KBM-7 (cell line): ENCODE measurements around the gene KCNQ1.
A peak's percentile ranks its signal among the peaks of the same experiment; 100 is the strongest.

Source experiments
- DNase-seq: peaks from one replicate; pipeline ENCODE4 v3.0.0-alpha.2; 2015
- in situ Hi-C: fragments of 300-500 bp; cut with MboI; formaldehyde crosslinking; loops from 2 replicates; pipeline ENCODE4 v1.14.3; 2020; ENCODE audit warnings: low sequenced_read_pairs, low pct_unique_long_range_greater_than_20kb, mixed read lengths

Gene KCNQ1

DNA sequence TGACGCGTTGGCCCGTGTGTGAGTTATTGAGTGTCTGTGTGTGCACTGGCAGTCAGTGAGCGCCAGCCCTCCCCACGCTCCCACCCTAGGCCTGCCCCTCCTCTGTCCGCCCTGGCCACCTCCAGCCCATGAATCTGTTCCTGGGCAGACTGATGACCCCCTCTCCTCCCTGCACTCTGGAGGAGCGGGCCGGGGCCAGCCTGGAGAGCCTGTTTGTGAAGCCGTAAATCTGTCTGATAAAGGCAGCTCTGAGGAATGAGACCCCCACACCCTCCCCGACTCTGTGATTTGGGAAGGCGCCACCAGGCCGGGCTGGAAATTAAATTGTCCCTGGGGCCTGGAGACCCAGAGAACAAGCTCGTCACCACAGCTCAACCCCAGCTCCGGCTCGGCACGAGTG is 35.7 kb upstream of the KCNQ1 start:
- no peak for DNase-seq
- in situ Hi-C loops = no loop called here

DNA sequence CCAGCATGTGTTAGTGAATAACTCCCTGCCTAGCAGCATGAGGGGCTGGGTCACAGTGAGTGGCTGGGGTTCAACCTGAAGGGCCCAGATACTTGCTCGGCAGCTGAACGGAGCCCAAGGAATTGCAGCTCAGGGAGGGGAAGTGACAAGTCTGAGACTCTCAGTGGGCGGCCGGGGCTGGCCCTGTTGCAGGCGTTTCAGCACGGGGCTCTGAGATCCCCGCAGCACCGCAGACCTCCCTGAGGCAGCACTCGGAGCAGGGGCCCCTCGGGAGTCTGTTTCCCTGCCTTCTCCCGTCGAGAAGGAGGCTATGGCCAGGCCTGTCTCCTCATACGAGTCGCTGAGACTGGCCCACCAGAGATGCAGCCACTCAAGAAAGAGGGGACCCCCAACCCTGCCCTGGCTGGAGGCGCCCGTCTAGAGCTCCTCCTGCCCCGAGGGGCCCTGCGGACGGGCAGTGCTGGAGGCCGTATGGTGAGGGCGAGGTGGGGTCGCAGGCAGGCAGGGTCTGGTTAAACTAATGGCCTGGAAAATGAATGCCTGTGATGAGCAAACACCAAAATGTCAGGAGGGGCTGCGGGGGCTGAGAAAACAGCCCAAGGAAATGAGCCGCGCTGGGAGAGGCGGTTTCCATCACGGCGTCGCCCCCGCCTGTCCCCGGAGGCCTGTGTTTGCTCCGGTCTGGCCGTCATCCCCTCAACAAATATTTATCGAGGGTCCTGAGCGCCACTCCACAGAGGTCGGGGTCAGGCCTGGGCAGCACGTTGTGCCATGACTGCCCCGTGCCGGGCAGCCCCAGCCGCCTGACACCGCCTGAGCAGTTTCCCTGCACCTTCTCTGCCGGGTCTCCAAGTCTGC is 35.0 kb upstream of the KCNQ1 start:
- no peak for DNase-seq
- in situ Hi-C loops = loop anchor here (10.0 kb wide), 1 partner anchor 215 kb away; no protein-coding TSS in a partner anchor

DNA sequence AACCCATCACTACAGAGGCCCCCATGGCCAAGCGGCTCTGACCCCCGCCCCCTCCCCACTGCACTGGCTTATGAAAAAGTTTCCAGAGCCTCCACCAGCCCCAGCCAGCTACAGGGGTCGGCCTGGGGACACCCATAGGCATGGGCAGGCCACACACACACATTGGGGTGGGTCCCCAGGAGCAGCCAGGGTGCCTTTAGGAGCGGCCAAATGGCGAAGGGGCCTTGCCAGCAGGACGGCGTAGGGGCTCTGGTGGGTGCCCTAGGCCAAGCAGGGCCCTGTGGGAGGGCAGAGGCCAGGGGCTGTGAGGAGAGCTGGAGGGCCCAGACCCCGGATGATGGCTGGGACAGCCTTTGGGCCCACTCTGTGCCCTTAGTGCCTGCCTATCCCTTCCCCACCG is 34.2 kb upstream of the KCNQ1 start:
- no peak for DNase-seq
- in situ Hi-C loops = loop anchor here (10.0 kb wide), 1 partner anchor 216 kb away; no protein-coding TSS in a partner anchor

GRCh38 chr11:2411446-2412305 is 33.1 kb upstream of the KCNQ1 start:
- DNase-seq = no peak
- in situ Hi-C loops = loop anchor here (10.0 kb wide), 1 partner anchor 217 kb away; no protein-coding TSS in a partner anchor

- in situ Hi-C loops = loop anchor here (10.0 kb wide), 1 partner anchor 218 kb away; no protein-coding TSS in a partner anchor
- DNase-seq = no peak
Observed at GRCh38 chr11:2412323-2412722, 32.5 kb upstream of the KCNQ1 start.

DNA sequence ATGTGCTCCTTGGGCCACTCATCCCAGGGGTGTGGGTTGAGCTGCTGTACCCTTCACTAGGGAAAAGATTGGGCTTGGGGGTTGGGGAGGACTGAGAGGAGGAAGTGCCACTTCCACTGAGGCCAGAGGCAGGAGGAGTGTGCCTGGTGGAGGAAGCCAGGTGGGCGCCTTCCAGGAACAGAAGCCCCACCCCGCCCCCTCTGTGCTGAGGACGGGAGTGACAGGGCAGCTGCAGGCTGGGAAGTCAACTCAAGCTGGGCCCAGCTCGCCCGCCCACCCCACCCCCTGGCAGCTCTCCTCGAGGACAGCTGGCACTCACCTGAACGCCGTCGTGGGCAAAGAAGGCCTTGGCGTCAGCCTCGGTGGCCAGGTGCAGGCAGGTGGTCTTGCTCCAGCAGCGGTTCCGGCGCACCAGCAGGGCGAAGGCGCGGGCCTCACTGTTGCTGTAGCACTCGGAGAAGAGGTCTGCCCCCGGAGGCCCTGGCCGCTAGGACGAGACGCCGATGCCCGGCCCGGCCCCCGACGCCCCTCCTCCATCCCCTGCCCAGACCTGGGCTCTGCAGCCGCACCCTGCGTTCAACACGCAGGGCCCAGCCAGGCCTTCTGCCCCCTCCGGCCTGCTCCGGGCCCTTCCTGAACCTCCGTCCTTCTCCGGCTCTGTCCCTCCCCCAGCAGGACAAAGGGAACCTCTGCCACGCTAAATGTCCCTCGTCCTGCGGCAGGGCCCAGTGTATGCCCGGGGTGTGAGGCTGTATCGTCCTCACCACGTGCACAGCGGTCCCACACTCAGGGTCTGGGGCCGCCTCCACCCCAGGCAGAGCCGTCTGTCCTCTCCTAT is 30.8 kb upstream of the KCNQ1 start:
- in situ Hi-C loops = loop anchor here (10.0 kb wide), 1 partner anchor 219 kb away; no protein-coding TSS in a partner anchor
- DNase-seq = no peak

GRCh38 chr11:2414616-2415015 is 30.2 kb upstream of the KCNQ1 start:
- in situ Hi-C loops = loop anchor here (10.0 kb wide), 1 partner anchor 220 kb away; no protein-coding TSS in a partner anchor
- DNase-seq = no peak

- no peak for DNase-seq
- in situ Hi-C loops = loop anchor here (10.0 kb wide), 1 partner anchor 220 kb away; no protein-coding TSS in a partner anchor
Observed at GRCh38 chr11:2415171-2415570, 29.6 kb upstream of the KCNQ1 start.

DNA sequence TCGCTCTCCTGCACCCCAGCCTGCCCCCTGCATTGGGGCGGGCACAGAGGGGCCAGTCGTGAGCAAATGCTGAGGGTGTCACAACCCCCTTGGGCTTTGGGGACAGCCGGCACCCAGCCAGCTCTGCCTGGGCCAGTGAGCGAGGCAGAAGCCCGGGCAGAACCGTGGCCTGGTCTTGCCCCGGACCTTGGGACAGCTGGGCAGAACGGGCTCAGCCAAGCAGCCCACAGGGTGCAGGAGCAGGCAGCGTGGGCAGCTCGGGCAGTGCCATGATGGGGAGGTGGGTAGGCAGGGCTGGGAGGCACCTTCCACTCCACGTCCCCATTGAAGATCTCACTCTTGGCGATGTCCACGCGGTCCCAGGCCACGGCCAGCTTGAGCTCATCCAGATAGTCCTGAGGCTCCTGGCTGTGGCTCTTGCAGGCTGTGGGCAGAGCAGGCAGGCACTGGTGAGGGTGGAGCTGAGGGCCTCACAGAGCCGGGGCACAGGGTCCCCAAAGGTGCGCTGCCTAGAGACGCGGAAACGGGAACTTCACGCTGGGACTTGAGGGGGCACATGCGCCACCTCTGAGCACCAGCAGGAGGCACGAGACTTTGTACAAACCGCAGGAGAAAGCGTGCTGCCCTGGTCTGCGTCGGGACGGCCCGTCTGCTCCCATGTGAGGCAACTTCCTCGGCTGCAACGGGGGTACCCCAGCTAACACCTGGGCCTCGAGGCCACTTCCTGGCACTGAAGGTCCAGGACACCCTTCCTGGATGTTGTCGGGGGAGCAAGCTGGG is 29.0 kb upstream of the KCNQ1 start:
- DNase-seq = no peak
- in situ Hi-C loops = loop anchor here (10.0 kb wide), 1 partner anchor 221 kb away; no protein-coding TSS in a partner anchor

DNA sequence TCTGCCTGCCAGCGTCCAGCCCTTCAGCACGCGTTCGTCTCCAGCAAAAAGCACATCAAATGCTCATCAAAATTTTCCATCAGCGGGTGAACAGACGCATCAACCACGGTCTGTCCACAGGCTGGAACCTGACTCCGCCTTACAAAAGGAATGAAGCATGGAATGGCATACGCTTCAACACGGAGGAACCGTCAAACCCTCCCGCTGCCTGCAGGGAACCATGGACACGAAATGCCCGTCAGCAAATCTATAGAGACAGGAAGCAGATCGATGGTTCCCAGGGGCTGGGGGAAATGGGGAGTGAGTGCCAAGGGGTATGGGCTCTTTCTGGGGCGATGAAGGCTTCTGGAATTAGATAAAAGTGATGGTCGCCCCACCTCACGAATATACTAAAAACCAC is 28.0 kb upstream of the KCNQ1 start:
- in situ Hi-C loops = loop anchor here (10.0 kb wide), 1 partner anchor 222 kb away; no protein-coding TSS in a partner anchor
- DNase-seq = no peak

GRCh38 chr11:2417856-2418692 is 26.7 kb upstream of the KCNQ1 start:
- in situ Hi-C loops = loop anchor here (10.0 kb wide), 1 partner anchor 223 kb away; no protein-coding TSS in a partner anchor

DNA sequence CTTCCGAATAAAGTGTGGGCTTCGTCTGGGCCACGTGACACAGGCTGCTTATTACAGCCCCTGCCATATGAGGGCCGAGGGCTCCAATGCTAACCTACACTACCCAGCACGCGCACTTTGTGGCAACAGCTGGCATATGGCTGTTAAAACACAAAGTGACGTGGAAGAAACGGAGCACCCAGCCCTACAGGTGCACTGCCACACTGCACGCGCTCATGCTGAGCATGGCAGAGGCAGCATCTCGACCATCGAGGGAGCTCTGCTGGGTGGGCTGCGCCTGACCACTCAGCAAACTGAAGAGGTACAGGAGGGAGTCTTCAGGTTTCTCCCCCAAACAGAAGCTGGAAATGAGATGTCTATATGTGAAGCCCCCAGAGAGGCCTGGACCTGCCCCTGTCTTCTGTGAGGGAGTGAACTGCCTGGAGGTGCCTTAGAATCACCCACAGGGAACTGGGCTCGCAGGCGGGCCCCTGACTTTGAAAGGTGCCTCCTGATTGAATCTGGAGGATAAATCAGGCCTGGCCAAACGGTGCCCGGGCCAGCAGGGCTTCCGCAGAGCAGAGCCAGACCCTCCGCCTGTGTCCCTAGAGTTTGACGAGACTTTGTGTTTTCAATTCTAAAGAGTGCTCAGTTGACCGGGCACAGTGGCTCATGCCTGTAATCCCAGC is 26.0 kb upstream of the KCNQ1 start:
- in situ Hi-C loops = loop anchor here (10.0 kb wide), 1 partner anchor 224 kb away; no protein-coding TSS in a partner anchor
- DNase-seq = no peak

More at GRCh38 chr11:2417856-2418692, 26.7 kb upstream of the KCNQ1 start:
- DNase-seq = no peak

- DNase-seq = peak; percentile 73
Observed at GRCh38 chr11:2419638-2420501, 24.9 kb upstream of the KCNQ1 start.

GRCh38 chr11:2420502-2421225 is 24.1 kb upstream of the KCNQ1 start:
- DNase-seq = peak; percentile 82
- in situ Hi-C loops = no loop called here

More at GRCh38 chr11:2419638-2420501, 24.9 kb upstream of the KCNQ1 start:
- in situ Hi-C loops = loop anchor here (10.0 kb wide), 1 partner anchor 225 kb away; no protein-coding TSS in a partner anchor
